HepG2 (cell line): ENCODE measurements around the gene GLIS2. TPM values are rescaled to one million over a fixed set of nuclear protein-coding genes. Genes with fewer than 3 reads are reported as not detected.
A peak's percentile ranks its signal among the peaks of the same experiment; 100 is the strongest.

ENCODE experiments used
- AKAP8 ChIP-seq: sonication (generic); formaldehyde crosslinking; IDR thresholded peaks from 2 replicates; pipeline ENCODE4 v1.5.1; 2020; ENCODE audit warnings: mild to moderate bottlenecking, missing genetic modification reagents
- MLXIP ChIP-seq: sonication (generic); formaldehyde crosslinking; IDR thresholded peaks from 2 replicates; pipeline ENCODE4 v1.9.0; 2021; ENCODE audit warnings: missing genetic modification reagents, borderline replicate concordance
- MTF2 ChIP-seq: sonication (generic); formaldehyde crosslinking; IDR thresholded peaks from 2 replicates; pipeline ENCODE4 v1.5.0; 2020; ENCODE audit warnings: missing genetic modification reagents, borderline replicate concordance
- SPEN ChIP-seq: sonication (generic); formaldehyde crosslinking; IDR thresholded peaks from 2 replicates; pipeline ENCODE4 v1.5.1; 2020; ENCODE audit warnings: low read depth, mild to moderate bottlenecking, missing genetic modification reagents
- TOPORS ChIP-seq: sonication (generic); formaldehyde crosslinking; IDR thresholded peaks from 2 replicates; pipeline ENCODE4 v1.8.0; 2023; ENCODE audit warnings: mild to moderate bottlenecking, missing genetic modification reagents
- U2AF1 ChIP-seq: fragments of 200-400 bp; formaldehyde crosslinking; optimal IDR thresholded peaks from 2 replicates; pipeline ENCODE3; 2017; ENCODE audit warnings: mild to moderate bottlenecking, low read depth, low read length
- ZBTB26 ChIP-seq: IDR thresholded peaks from 2 replicates; pipeline ENCODE4 v1.6.1; 2016; ENCODE audit warnings: missing compliant biosample characterization, missing genetic modification reagents, borderline replicate concordance
- ZNF274 ChIP-seq: sonication (generic); formaldehyde crosslinking; IDR thresholded peaks from 2 replicates; pipeline ENCODE4 v1.5.1; 2020; ENCODE audit warnings: mild to moderate bottlenecking, missing genetic modification reagents
- ZNF331 ChIP-seq: sonication (generic); formaldehyde crosslinking; IDR thresholded peaks from 2 replicates; pipeline ENCODE4 v1.4.0; 2020; ENCODE audit warnings: missing genetic modification reagents
- ZNF33B ChIP-seq: sonication (generic); formaldehyde crosslinking; IDR thresholded peaks from 2 replicates; pipeline ENCODE4 v1.5.1; 2020; ENCODE audit warnings: mild to moderate bottlenecking, missing genetic modification reagents
- ZNF598 ChIP-seq: sonication (generic); formaldehyde crosslinking; IDR thresholded peaks from 2 replicates; pipeline ENCODE4 v1.5.1; 2020; ENCODE audit warnings: mild to moderate bottlenecking, missing genetic modification reagents, borderline replicate concordance
- ZNF83 ChIP-seq: sonication (generic); formaldehyde crosslinking; IDR thresholded peaks from 2 replicates; pipeline ENCODE4 v1.4.0; 2020; ENCODE audit warnings: missing genetic modification reagents, mild to moderate bottlenecking, borderline replicate concordance
- polyA plus RNA-seq, 8 experiments: library from polyadenylated mRNA; depleted of rRNA in 3 of 8; stranded (reverse) in 7 of 8; unstranded in 1 of 8; fragments of >200 nt; fragmentation: Illumina TruSeq in 4 of 8; extraction: Trizol in 4 of 8; gene quantifications; 2 replicates each; pipeline versions ENCODE4 v1.2.1 to v1.2.3, GENCODE V29; 2011 to 2016; ENCODE audit warnings: low read depth in 4 of 8, missing spikeins in 1 of 8, mixed read lengths in 1 of 8; ENCODE audit not compliant: insufficient read depth in 1 of 8
- total RNA-seq, 5 experiments: library from RNA; depleted of rRNA; stranded (reverse); fragments of >200 nt; fragmentation: Illumina TruSeq; extraction: Trizol; gene quantifications; 2 replicates each; pipeline ENCODE4 v1.2.3, GENCODE V29; 2016; ENCODE audit warnings: low read depth in 1 of 5
- TF ChIP-seq, protein P1 (sequence below): IDR thresholded peaks from 2 replicates; pipeline ENCODE4 v1.4.0; 2020; ENCODE audit warnings: mild to moderate bottlenecking, missing genetic modification reagents
- TF ChIP-seq, protein P2 (sequence below): fragments of 450-650 bp; IDR thresholded peaks from 2 replicates; pipeline ENCODE4 v1.6.1; 2017; ENCODE audit warnings: mild to moderate bottlenecking

GLIS2 gene
- total and polyA plus RNA-seq, 2 of the 13 experiments (the other 11 are each of a cell fraction or from before 2014, with no cell fraction given), result 0.28 to 0.29 TPM

GRCh38 chr16:4344983-4345835 is 29.3 kb downstream of the GLIS2 start (continued):
- TF ChIP-seq, protein P1, sequence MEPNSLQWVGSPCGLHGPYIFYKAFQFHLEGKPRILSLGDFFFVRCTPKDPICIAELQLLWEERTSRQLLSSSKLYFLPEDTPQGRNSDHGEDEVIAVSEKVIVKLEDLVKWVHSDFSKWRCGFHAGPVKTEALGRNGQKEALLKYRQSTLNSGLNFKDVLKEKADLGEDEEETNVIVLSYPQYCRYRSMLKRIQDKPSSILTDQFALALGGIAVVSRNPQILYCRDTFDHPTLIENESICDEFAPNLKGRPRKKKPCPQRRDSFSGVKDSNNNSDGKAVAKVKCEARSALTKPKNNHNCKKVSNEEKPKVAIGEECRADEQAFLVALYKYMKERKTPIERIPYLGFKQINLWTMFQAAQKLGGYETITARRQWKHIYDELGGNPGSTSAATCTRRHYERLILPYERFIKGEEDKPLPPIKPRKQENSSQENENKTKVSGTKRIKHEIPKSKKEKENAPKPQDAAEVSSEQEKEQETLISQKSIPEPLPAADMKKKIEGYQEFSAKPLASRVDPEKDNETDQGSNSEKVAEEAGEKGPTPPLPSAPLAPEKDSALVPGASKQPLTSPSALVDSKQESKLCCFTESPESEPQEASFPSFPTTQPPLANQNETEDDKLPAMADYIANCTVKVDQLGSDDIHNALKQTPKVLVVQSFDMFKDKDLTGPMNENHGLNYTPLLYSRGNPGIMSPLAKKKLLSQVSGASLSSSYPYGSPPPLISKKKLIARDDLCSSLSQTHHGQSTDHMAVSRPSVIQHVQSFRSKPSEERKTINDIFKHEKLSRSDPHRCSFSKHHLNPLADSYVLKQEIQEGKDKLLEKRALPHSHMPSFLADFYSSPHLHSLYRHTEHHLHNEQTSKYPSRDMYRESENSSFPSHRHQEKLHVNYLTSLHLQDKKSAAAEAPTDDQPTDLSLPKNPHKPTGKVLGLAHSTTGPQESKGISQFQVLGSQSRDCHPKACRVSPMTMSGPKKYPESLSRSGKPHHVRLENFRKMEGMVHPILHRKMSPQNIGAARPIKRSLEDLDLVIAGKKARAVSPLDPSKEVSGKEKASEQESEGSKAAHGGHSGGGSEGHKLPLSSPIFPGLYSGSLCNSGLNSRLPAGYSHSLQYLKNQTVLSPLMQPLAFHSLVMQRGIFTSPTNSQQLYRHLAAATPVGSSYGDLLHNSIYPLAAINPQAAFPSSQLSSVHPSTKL (CRISPR knock-in tag), result peak; percentile 36; the same call in 1 of the 2 replicates
- TF ChIP-seq ZNF33B (no peak), AKAP8 (CRISPR knock-in tag) (peak; percentile 40; the same call in 1 of the 2 replicates), ZNF274 (CRISPR knock-in tag) (peak; percentile 12; the same call in 1 of the 2 replicates), U2AF1 (no peak), TOPORS (CRISPR knock-in tag) (no peak; the same call in 1 of the 2 replicates), SPEN (CRISPR knock-in tag) (0 out of 2 replicates have a peak, but pooled peaks have one; percentile 12), MTF2 (CRISPR knock-in tag) (0 out of 2 replicates have a peak, but pooled peaks have one; percentile 29), ZBTB26 (CRISPR knock-in tag) (0 out of 2 replicates have a peak, but pooled peaks have one; percentile 0), ZNF331 (CRISPR knock-in tag) (peak; percentile 36; the same call in 1 of the 2 replicates), ZNF83 (no peak), MLXIP (CRISPR knock-in tag) (no peak), ZNF598 (CRISPR knock-in tag) (0 out of 2 replicates have a peak, but pooled peaks have one; percentile 38)
- TF ChIP-seq, protein P2, sequence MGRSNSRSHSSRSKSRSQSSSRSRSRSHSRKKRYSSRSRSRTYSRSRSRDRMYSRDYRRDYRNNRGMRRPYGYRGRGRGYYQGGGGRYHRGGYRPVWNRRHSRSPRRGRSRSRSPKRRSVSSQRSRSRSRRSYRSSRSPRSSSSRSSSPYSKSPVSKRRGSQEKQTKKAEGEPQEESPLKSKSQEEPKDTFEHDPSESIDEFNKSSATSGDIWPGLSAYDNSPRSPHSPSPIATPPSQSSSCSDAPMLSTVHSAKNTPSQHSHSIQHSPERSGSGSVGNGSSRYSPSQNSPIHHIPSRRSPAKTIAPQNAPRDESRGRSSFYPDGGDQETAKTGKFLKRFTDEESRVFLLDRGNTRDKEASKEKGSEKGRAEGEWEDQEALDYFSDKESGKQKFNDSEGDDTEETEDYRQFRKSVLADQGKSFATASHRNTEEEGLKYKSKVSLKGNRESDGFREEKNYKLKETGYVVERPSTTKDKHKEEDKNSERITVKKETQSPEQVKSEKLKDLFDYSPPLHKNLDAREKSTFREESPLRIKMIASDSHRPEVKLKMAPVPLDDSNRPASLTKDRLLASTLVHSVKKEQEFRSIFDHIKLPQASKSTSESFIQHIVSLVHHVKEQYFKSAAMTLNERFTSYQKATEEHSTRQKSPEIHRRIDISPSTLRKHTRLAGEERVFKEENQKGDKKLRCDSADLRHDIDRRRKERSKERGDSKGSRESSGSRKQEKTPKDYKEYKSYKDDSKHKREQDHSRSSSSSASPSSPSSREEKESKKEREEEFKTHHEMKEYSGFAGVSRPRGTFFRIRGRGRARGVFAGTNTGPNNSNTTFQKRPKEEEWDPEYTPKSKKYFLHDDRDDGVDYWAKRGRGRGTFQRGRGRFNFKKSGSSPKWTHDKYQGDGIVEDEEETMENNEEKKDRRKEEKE, result no peak
